ENCODE measurements around the gene FN3K.

The FN3K gene

DNA sequence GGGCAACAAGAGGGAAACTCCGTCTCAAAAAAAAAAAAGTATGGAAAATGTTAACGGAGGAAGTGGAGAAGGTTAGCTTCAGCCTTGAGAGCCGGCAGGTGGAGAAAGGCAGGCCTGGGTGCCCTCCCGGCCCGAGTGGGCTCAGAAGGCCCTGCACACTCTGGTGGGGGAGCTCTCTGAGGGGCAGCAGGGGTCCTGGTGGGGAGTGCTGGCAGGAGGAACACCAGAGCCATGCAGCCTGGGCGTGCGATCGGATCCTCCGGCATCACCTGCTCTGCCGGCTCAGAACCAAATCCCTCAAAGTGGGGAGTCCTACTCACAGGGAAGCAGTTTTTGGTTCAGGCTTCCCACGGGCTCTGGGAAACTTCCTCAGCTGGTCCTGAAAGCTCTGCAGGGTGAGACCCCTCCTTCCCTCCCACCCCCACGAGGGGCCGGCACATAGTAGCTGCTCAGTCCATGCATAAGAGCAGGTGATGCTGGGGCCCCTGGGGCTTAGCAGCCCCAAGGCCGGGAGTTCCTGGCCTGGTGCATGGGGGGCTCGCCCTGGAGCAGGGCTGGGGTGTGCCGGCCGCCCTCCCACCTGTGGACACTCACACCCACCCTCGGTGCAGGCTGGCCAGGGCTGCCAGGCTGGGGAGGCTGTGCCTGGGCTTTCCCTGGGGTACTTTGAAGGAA lies 1.2 kb downstream of the FN3K start:
- H4K20me1 ChIP-seq (ENCODE audit: insufficient read depth, low read length, poor library complexity, severe bottlenecking), result no peaks in the 10 kb centered on the region
- H3K79me2 ChIP-seq (ENCODE audit: insufficient read depth, low read length), result no peaks in the 10 kb centered on the region
- H3K9ac ChIP-seq (ENCODE audit: low read depth, low read length, poor library complexity, severe bottlenecking), result no peak overlapping the region
- no peaks in the 10 kb centered on the region for H3K27me3 ChIP-seq (ENCODE audit: insufficient read depth, low read length, poor library complexity, severe bottlenecking)
- H3K9me2 ChIP-seq (replicated peaks; ENCODE audit: low read depth, low read length), result no peaks in the 10 kb centered on the region
- TF ChIP-seq, protein P1, sequence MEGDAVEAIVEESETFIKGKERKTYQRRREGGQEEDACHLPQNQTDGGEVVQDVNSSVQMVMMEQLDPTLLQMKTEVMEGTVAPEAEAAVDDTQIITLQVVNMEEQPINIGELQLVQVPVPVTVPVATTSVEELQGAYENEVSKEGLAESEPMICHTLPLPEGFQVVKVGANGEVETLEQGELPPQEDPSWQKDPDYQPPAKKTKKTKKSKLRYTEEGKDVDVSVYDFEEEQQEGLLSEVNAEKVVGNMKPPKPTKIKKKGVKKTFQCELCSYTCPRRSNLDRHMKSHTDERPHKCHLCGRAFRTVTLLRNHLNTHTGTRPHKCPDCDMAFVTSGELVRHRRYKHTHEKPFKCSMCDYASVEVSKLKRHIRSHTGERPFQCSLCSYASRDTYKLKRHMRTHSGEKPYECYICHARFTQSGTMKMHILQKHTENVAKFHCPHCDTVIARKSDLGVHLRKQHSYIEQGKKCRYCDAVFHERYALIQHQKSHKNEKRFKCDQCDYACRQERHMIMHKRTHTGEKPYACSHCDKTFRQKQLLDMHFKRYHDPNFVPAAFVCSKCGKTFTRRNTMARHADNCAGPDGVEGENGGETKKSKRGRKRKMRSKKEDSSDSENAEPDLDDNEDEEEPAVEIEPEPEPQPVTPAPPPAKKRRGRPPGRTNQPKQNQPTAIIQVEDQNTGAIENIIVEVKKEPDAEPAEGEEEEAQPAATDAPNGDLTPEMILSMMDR (conservative IDR thresholded peaks at IDR 0.05; ENCODE audit: low read length), result no peak
- no peak for TF ChIP-seq EZH2phosphoT487 (IDR thresholded peaks at IDR 0.05; ENCODE audit: borderline replicate concordance)
- no peak overlapping the region for H3K4me2 ChIP-seq (ENCODE audit: low read depth, low read length, poor library complexity, severe bottlenecking)
- H3K4me1 ChIP-seq (ENCODE audit: insufficient read depth, low read length, poor library complexity, severe bottlenecking), result no peaks in the 10 kb centered on the region
- H3K4me3 ChIP-seq (ENCODE audit: low read length, poor library complexity, severe bottlenecking), result no peak overlapping the region
- no peaks in the 10 kb centered on the region for H3K36me3 ChIP-seq (ENCODE audit: insufficient read depth, low read length)
- H3K9me3 ChIP-seq (ENCODE audit: insufficient read depth, low read depth, low read length), result no peaks in the 10 kb centered on the region; the same call in 1 of the 2 replicates
- H2AFZ ChIP-seq (ENCODE audit: low read length), result no peak overlapping the region
- H3F3A ChIP-seq (ENCODE audit: low read depth), result no peaks in the 10 kb centered on the region

- no peak overlapping the region for H3K4me2 ChIP-seq (ENCODE audit: low read depth, low read length, poor library complexity, severe bottlenecking)
- TF ChIP-seq, protein P1 (conservative IDR thresholded peaks at IDR 0.05; ENCODE audit: low read length), result no peak
- TF ChIP-seq EZH2phosphoT487 (IDR thresholded peaks at IDR 0.05; ENCODE audit: borderline replicate concordance), result no peak
Observed at GRCh38 chr17:82737967-82738877, 2.8 kb downstream of the FN3K start.

DNA sequence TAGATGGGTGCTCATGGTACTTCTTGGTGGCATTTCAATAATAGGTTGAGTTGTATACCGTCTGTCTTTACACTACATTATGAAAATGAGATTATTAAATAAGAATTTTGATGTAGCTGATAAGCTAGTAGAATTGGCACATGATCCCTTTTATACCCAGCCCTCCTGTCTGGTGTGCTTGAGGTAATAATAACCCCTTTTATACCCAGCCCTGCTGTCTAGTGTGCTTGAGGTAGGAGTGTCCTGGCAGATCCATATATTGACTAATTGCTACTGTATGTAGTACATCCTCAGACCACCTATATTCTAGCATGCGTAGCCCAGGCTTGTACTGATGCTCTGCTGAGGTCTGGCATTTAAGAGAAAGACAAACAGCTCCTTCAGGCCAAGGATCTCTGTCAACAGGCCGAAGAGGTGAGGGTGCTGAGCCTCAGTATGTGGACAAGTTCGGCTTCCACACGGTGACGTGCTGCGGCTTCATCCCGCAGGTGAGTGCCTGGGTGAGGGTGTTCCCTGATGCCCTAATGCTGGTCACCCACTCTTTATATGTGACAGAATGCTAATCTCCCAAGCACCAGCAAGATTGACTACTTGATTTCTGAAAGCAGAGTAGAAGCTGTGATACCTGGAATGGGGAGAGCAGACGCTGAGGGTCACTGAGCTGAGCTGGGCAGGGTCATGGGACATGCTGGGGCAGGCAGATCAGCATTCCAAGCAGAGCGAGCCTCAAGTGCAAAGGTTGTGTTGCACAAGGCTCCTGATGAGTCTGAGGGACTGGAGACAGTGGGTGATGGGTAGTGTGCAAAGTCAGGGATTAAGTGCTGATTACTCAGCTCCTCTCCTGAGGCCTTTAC lies 5.7 kb downstream of the FN3K start:
- peaks cover 3% of the 10 kb centered on the region; the same call in 1 of the 2 replicates for H3K9me3 ChIP-seq (ENCODE audit: insufficient read depth, low read depth, low read length)
- no peaks in the 10 kb centered on the region for H3K9me2 ChIP-seq (replicated peaks; ENCODE audit: low read depth, low read length)
- no peaks in the 10 kb centered on the region for H3K36me3 ChIP-seq (ENCODE audit: insufficient read depth, low read length)
- H2AFZ ChIP-seq (ENCODE audit: low read length), result no peak overlapping the region
- no peaks in the 10 kb centered on the region for H4K20me1 ChIP-seq (ENCODE audit: insufficient read depth, low read length, poor library complexity, severe bottlenecking)
- H3F3A ChIP-seq (ENCODE audit: low read depth), result no peaks in the 10 kb centered on the region
- no peaks in the 10 kb centered on the region for H3K27me3 ChIP-seq (ENCODE audit: insufficient read depth, low read length, poor library complexity, severe bottlenecking)
- TF ChIP-seq, protein P1 (conservative IDR thresholded peaks at IDR 0.05; ENCODE audit: low read length), result no peak
- no peak for TF ChIP-seq EZH2phosphoT487 (IDR thresholded peaks at IDR 0.05; ENCODE audit: borderline replicate concordance)
- H3K4me2 ChIP-seq (ENCODE audit: low read depth, low read length, poor library complexity, severe bottlenecking), result no peak overlapping the region
- no peaks in the 10 kb centered on the region for H3K79me2 ChIP-seq (ENCODE audit: insufficient read depth, low read length)
- H3K9ac ChIP-seq (ENCODE audit: low read depth, low read length, poor library complexity, severe bottlenecking), result no peak overlapping the region
- H3K4me3 ChIP-seq (ENCODE audit: low read length, poor library complexity, severe bottlenecking), result no peak overlapping the region
- H3K4me1 ChIP-seq (ENCODE audit: insufficient read depth, low read length, poor library complexity, severe bottlenecking), result no peaks in the 10 kb centered on the region

More at GRCh38 chr17:82737967-82738877, 2.8 kb downstream of the FN3K start:
- no peak overlapping the region for H2AFZ ChIP-seq (ENCODE audit: low read length)
- H3K9ac ChIP-seq (ENCODE audit: low read depth, low read length, poor library complexity, severe bottlenecking), result no peak overlapping the region
- no peaks in the 10 kb centered on the region for H4K20me1 ChIP-seq (ENCODE audit: insufficient read depth, low read length, poor library complexity, severe bottlenecking)
- no peak overlapping the region for H3K4me3 ChIP-seq (ENCODE audit: low read length, poor library complexity, severe bottlenecking)
- H3K27me3 ChIP-seq (ENCODE audit: insufficient read depth, low read length, poor library complexity, severe bottlenecking), result no peaks in the 10 kb centered on the region
- H3K9me2 ChIP-seq (replicated peaks; ENCODE audit: low read depth, low read length), result no peaks in the 10 kb centered on the region
- H3K4me1 ChIP-seq (ENCODE audit: insufficient read depth, low read length, poor library complexity, severe bottlenecking), result no peaks in the 10 kb centered on the region
- H3K36me3 ChIP-seq (ENCODE audit: insufficient read depth, low read length), result no peaks in the 10 kb centered on the region
- no peaks in the 10 kb centered on the region; the same call in 1 of the 2 replicates for H3K9me3 ChIP-seq (ENCODE audit: insufficient read depth, low read depth, low read length)
- no peaks in the 10 kb centered on the region for H3F3A ChIP-seq (ENCODE audit: low read depth)
- H3K79me2 ChIP-seq (ENCODE audit: insufficient read depth, low read length), result no peaks in the 10 kb centered on the region

All from Loucy (cell line).